Measurements from ENCODE around the gene CEACAM6. TPM values are rescaled to one million over a fixed set of nuclear protein-coding genes. Genes with fewer than 3 reads are reported as not detected.
"Not testable (repeated sequence)": the region's sequence is repeated elsewhere in the genome, so short reads cannot be mapped to it uniquely, and the experiment has no call there.

Gene CEACAM6
- total RNA-seq, 2 experiments from 2014 or later, result not detected

GRCh38 chr19:41734156-41734555, 21.2 kb upstream of the CEACAM6 start:
- Mint-ChIP-seq H3K27ac (no peak overlapping the region), H3K36me3 (no peaks in the 10 kb centered on the region), H3K9me3 (ENCODE audit: low read depth) (no peaks in the 10 kb centered on the region), H3K27me3 (peaks cover 63% of the 10 kb centered on the region), H3K4me1 (no peaks in the 10 kb centered on the region), H3K4me3 (no peak overlapping the region)
- ATAC-seq (no peak), DNase-seq (no peak)
- CTCF ChIA-PET, result interaction anchor here (5.1 kb wide), 1 partner anchor 20 kb away, joined by 20 read pairs; the partner anchor contains the start of gene CEACAM6

- H3K36me3 Mint-ChIP-seq, result no peaks in the 10 kb centered on the region
- CTCF ChIA-PET, result interaction anchor here (4.1 to 5.1 kb wide), 2 partner anchors 19 to 28 kb away, joined by 12 to 20 read pairs; partner anchors contain the start of gene CEACAM6
- DNase-seq, result no peak
- no peak for ATAC-seq
- H3K4me1 Mint-ChIP-seq, result no peaks in the 10 kb centered on the region
- peaks cover 66% of the 10 kb centered on the region for H3K27me3 Mint-ChIP-seq
- H3K4me3 Mint-ChIP-seq, result no peak overlapping the region
- no peak overlapping the region for H3K27ac Mint-ChIP-seq
- H3K9me3 Mint-ChIP-seq (ENCODE audit: low read depth), result no peaks in the 10 kb centered on the region
These were observed 20.7 kb upstream of the CEACAM6 start for GRCh38 chr19:41734585-41734984.

- no peak for DNase-seq
- ATAC-seq, result no peak
- Mint-ChIP-seq H3K36me3 (no peaks in the 10 kb centered on the region), H3K27me3 (peaks cover 69% of the 10 kb centered on the region), H3K9me3 (ENCODE audit: low read depth) (no peaks in the 10 kb centered on the region), H3K27ac (no peak overlapping the region), H3K4me1 (no peaks in the 10 kb centered on the region), H3K4me3 (no peak overlapping the region)
- CTCF ChIA-PET, result interaction anchor here (1.1 to 5.1 kb wide), 3 partner anchors 11 to 28 kb away, joined by 4 to 20 read pairs (median 12); partner anchors contain the start of gene CEACAM6
These were observed 20.2 kb upstream of the CEACAM6 start for GRCh38 chr19:41735071-41735600.

- Mint-ChIP-seq H3K27me3 (peaks cover 43% of the 10 kb centered on the region), H3K4me3 (no peak overlapping the region), H3K4me1 (peaks cover 7% of the 10 kb centered on the region), H3K27ac (no peak overlapping the region), H3K36me3 (no peaks in the 10 kb centered on the region), H3K9me3 (ENCODE audit: low read depth) (no peaks in the 10 kb centered on the region)
- no peak for ATAC-seq
- CTCF ChIA-PET, result interaction anchor here (1.0 to 2.1 kb wide), 5 partner anchors 12 to 98 kb away, joined by 4 to 14 read pairs (median 5); no protein-coding TSS in a partner anchor
- DNase-seq, result no peak
These were observed 16.0 kb upstream of the CEACAM6 start for GRCh38 chr19:41739361-41739760.

GRCh38 chr19:41740415-41741243, 14.7 kb upstream of the CEACAM6 start:
- Mint-ChIP-seq H3K9me3 (ENCODE audit: low read depth) (no peaks in the 10 kb centered on the region), H3K4me3 (no peak overlapping the region), H3K27ac (no peak overlapping the region), H3K36me3 (no peaks in the 10 kb centered on the region), H3K4me1 (peaks cover 10% of the 10 kb centered on the region), H3K27me3 (peaks cover 46% of the 10 kb centered on the region)
- DNase-seq (no peak), ATAC-seq (peak; percentile 36)
- CTCF ChIA-PET, result interaction anchor here (0.7 to 2.1 kb wide), 6 partner anchors 11 to 99 kb away, joined by 3 to 14 read pairs (median 4); no protein-coding TSS in a partner anchor

GRCh38 chr19:41741244-41741554, 14.1 kb upstream of the CEACAM6 start:
- Mint-ChIP-seq H3K27me3 (peaks cover 46% of the 10 kb centered on the region), H3K4me1 (peaks cover 10% of the 10 kb centered on the region), H3K36me3 (no peaks in the 10 kb centered on the region), H3K27ac (no peak overlapping the region), H3K9me3 (ENCODE audit: low read depth) (no peaks in the 10 kb centered on the region), H3K4me3 (no peak overlapping the region)
- CTCF ChIA-PET, result interaction anchor here (0.7 to 2.1 kb wide), 3 partner anchors 10 to 34 kb away, joined by 3 to 14 read pairs (median 6); no protein-coding TSS in a partner anchor
- ATAC-seq (no peak), DNase-seq (no peak)

GRCh38 chr19:41744850-41745249, 10.5 kb upstream of the CEACAM6 start:
- H3K27me3 Mint-ChIP-seq, result peaks cover 48% of the 10 kb centered on the region
- H3K9me3 Mint-ChIP-seq (ENCODE audit: low read depth), result no peaks in the 10 kb centered on the region
- H3K4me1 Mint-ChIP-seq, result peaks cover 14% of the 10 kb centered on the region
- CTCF ChIA-PET, result interaction anchor here (3.5 to 3.8 kb wide), 2 partner anchors 38 to 103 kb away, joined by 11 to 22 read pairs; no protein-coding TSS in a partner anchor
- ATAC-seq (no peak), DNase-seq (no peak)
- H3K4me3 Mint-ChIP-seq, result no peak overlapping the region
- no peak overlapping the region for H3K27ac Mint-ChIP-seq
- H3K36me3 Mint-ChIP-seq, result no peaks in the 10 kb centered on the region

GRCh38 chr19:41745756-41746155, 9.6 kb upstream of the CEACAM6 start:
- ATAC-seq, result no peak
- Mint-ChIP-seq H3K36me3 (no peaks in the 10 kb centered on the region), H3K27ac (no peak overlapping the region), H3K9me3 (ENCODE audit: low read depth) (no peaks in the 10 kb centered on the region), H3K27me3 (peaks cover 50% of the 10 kb centered on the region), H3K4me1 (peaks cover 10% of the 10 kb centered on the region), H3K4me3 (no peak overlapping the region)
- CTCF ChIA-PET, result interaction anchor here (0.7 to 3.8 kb wide), 4 partner anchors 10 to 104 kb away, joined by 3 to 22 read pairs (median 8); no protein-coding TSS in a partner anchor
- no peak for DNase-seq

- H3K36me3 Mint-ChIP-seq, result no peaks in the 10 kb centered on the region
- no peak overlapping the region for H3K27ac Mint-ChIP-seq
- CTCF ChIA-PET, result interaction anchor here (0.7 to 3.8 kb wide), 5 partner anchors 9 to 105 kb away, joined by 3 to 22 read pairs (median 4); no protein-coding TSS in a partner anchor
- H3K9me3 Mint-ChIP-seq (ENCODE audit: low read depth), result no peaks in the 10 kb centered on the region
- DNase-seq, result peak; percentile 60
- H3K4me3 Mint-ChIP-seq, result no peak overlapping the region
- H3K4me1 Mint-ChIP-seq, result peaks cover 7% of the 10 kb centered on the region
- ATAC-seq, result peak; percentile 66
- H3K27me3 Mint-ChIP-seq, result peaks cover 54% of the 10 kb centered on the region
These were observed 8.6 kb upstream of the CEACAM6 start for GRCh38 chr19:41746593-41747227.

- Mint-ChIP-seq H3K4me1 (peaks cover 7% of the 10 kb centered on the region), H3K36me3 (no peaks in the 10 kb centered on the region), H3K9me3 (ENCODE audit: low read depth) (no peaks in the 10 kb centered on the region), H3K27me3 (peaks cover 64% of the 10 kb centered on the region), H3K4me3 (no peak overlapping the region), H3K27ac (no peak overlapping the region)
- ATAC-seq (no peak), DNase-seq (no peak)
- CTCF ChIA-PET, result interaction anchor here (1.0 kb wide), 1 partner anchor 33 kb away, joined by 3 read pairs; no protein-coding TSS in a partner anchor
These were observed 7.3 kb upstream of the CEACAM6 start for GRCh38 chr19:41748012-41748411.

- H3K27ac Mint-ChIP-seq; DNase-seq; ATAC-seq; H3K36me3 Mint-ChIP-seq; H3K9me3 Mint-ChIP-seq (ENCODE audit: low read depth); H3K4me1 Mint-ChIP-seq; H3K4me3 Mint-ChIP-seq: not testable (repeated sequence)
- peaks cover 58% of the 10 kb centered on the region for H3K27me3 Mint-ChIP-seq
- CTCF ChIA-PET, result interaction anchor here (0.6 to 7.5 kb wide), 8 partner anchors 8 to 284 kb away, joined by 3 to 136 read pairs (median 12); partner anchors contain the start of gene CEACAM3
These were observed 4.8 kb upstream of the CEACAM6 start for GRCh38 chr19:41750248-41751134.

GRCh38 chr19:41753159-41753558, 2.2 kb upstream of the CEACAM6 start:
- Mint-ChIP-seq H3K9me3 (ENCODE audit: low read depth) (no peaks in the 10 kb centered on the region), H3K27ac (no peak overlapping the region), H3K4me3 (no peak overlapping the region), H3K27me3 (peaks cover 46% of the 10 kb centered on the region), H3K36me3 (no peaks in the 10 kb centered on the region), H3K4me1 (peaks cover 2% of the 10 kb centered on the region)
- CTCF ChIA-PET, result interaction anchor here (0.7 to 7.5 kb wide), 39 partner anchors 11 to 636 kb away, joined by 3 to 136 read pairs (median 5); partner anchors contain the start of gene CEACAM3
- DNase-seq (peak; percentile 74), ATAC-seq (peak; percentile 62)

Measured in activated CD8-positive, alpha-beta memory T cell treated with anti-CD3 and anti-CD28 coated beads, Interleukin-2, amount 10 ng/mL, durations not matched to agents 7 days and 5 days (primary cell).